ENCODE results near the gene HLF. TPM values are rescaled to one million over a fixed set of nuclear protein-coding genes. Genes with fewer than 3 reads are reported as not detected.

The HLF gene
- total RNA-seq, 1 experiment from 2014 or later = 1.5 TPM

- CTCF ChIA-PET = interaction anchor here (1.0 kb wide), 1 partner anchor 178 kb away, joined by 3 read pairs; no protein-coding TSS in a partner anchor
Measured at GRCh38 chr17:55299890-55300289, 35.1 kb downstream of the HLF start.

More at GRCh38 chr17:55299890-55300289, 35.1 kb downstream of the HLF start:
- H3K79me2 ChIP-seq (ENCODE audit: insufficient read depth, low read length) = no peaks in the 10 kb centered on the region
- H3K27ac ChIP-seq (ENCODE audit: low read depth, low read length) = no peak overlapping the region
- DNase-seq (ENCODE audit: low read depth, low spot score) (no peak), ATAC-seq (no peak)
- H3K27me3 ChIP-seq (ENCODE audit: insufficient read depth, low read length) = no peaks in the 10 kb centered on the region
- H3K36me3 ChIP-seq (ENCODE audit: control insufficient read depth in 1 of 2, insufficient read depth in 2 of 2, low read length in 2 of 2) = no peaks in the 10 kb centered on the region
- no peak overlapping the region for H3K9ac ChIP-seq (ENCODE audit: low read length)
- H3K4me1 ChIP-seq (ENCODE audit: control insufficient read depth in 1 of 2, insufficient read depth in 2 of 2, low read length in 2 of 2) = no peaks in the 10 kb centered on the region
- no peak overlapping the region for H3K4me2 ChIP-seq (ENCODE audit: low read length)
- H4K20me1 ChIP-seq (ENCODE audit: insufficient read depth) = no peaks in the 10 kb centered on the region
- ChIA-PET RAD21 (ENCODE audit: low non-redundant PET in 1 of 2, low total read pairs in 2 of 2, uncharacterized antibody in 2 of 2, unreplicated experiment in 2 of 2) (no interaction called here), POLR2A (no interaction called here)
- no peak for TF ChIP-seq CBX3 (IDR thresholded peaks at IDR 0.05; ENCODE audit: low read depth)
- TF ChIP-seq SRF (IDR thresholded peaks at IDR 0.05; ENCODE audit: low read depth) = no peak
- TF ChIP-seq ELF1 (IDR thresholded peaks at IDR 0.05; ENCODE audit: borderline replicate concordance, low read depth) = no peak
- TF ChIP-seq RAD21 (IDR thresholded peaks at IDR 0.05; ENCODE audit: low read depth) = no peak
- no peak for TF ChIP-seq SP1 (IDR thresholded peaks at IDR 0.05; ENCODE audit: low read depth)
- TF ChIP-seq, protein P1, sequence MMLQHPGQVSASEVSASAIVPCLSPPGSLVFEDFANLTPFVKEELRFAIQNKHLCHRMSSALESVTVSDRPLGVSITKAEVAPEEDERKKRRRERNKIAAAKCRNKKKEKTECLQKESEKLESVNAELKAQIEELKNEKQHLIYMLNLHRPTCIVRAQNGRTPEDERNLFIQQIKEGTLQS (IDR thresholded peaks at IDR 0.05) = no peak
- TF ChIP-seq POLR2AphosphoS5 (IDR thresholded peaks at IDR 0.05; ENCODE audit: low read depth, low read length) = no peak
- TF ChIP-seq, protein P2, sequence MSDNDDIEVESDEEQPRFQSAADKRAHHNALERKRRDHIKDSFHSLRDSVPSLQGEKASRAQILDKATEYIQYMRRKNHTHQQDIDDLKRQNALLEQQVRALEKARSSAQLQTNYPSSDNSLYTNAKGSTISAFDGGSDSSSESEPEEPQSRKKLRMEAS (IDR thresholded peaks at IDR 0.05) = no peak
- TF ChIP-seq EGR1 (IDR thresholded peaks at IDR 0.05; ENCODE audit: low read depth) = no peak
- no peak for TF ChIP-seq ZNF274 (IDR thresholded peaks at IDR 0.05; ENCODE audit: low read depth, low read length)
- TF ChIP-seq, protein P3, sequence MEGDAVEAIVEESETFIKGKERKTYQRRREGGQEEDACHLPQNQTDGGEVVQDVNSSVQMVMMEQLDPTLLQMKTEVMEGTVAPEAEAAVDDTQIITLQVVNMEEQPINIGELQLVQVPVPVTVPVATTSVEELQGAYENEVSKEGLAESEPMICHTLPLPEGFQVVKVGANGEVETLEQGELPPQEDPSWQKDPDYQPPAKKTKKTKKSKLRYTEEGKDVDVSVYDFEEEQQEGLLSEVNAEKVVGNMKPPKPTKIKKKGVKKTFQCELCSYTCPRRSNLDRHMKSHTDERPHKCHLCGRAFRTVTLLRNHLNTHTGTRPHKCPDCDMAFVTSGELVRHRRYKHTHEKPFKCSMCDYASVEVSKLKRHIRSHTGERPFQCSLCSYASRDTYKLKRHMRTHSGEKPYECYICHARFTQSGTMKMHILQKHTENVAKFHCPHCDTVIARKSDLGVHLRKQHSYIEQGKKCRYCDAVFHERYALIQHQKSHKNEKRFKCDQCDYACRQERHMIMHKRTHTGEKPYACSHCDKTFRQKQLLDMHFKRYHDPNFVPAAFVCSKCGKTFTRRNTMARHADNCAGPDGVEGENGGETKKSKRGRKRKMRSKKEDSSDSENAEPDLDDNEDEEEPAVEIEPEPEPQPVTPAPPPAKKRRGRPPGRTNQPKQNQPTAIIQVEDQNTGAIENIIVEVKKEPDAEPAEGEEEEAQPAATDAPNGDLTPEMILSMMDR (IDR thresholded peaks at IDR 0.05 in 2 of 3, conservative IDR thresholded peaks at IDR 0.05 in 1 of 3; ENCODE audit: borderline replicate concordance in 1 of 3, insufficient read depth in 1 of 3, low read depth in 2 of 3, low read length in 2 of 3) = no peak
- TF ChIP-seq, protein P4, sequence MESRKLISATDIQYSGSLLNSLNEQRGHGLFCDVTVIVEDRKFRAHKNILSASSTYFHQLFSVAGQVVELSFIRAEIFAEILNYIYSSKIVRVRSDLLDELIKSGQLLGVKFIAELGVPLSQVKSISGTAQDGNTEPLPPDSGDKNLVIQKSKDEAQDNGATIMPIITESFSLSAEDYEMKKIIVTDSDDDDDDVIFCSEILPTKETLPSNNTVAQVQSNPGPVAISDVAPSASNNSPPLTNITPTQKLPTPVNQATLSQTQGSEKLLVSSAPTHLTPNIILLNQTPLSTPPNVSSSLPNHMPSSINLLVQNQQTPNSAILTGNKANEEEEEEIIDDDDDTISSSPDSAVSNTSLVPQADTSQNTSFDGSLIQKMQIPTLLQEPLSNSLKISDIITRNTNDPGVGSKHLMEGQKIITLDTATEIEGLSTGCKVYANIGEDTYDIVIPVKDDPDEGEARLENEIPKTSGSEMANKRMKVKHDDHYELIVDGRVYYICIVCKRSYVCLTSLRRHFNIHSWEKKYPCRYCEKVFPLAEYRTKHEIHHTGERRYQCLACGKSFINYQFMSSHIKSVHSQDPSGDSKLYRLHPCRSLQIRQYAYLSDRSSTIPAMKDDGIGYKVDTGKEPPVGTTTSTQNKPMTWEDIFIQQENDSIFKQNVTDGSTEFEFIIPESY (IDR thresholded peaks at IDR 0.05; ENCODE audit: extremely low read depth, insufficient replicate concordance, low read length) = no peak
- no peak for TF ChIP-seq CEBPB (IDR thresholded peaks at IDR 0.05; ENCODE audit: low read depth)
- no peak for TF ChIP-seq EZH2phosphoT487 (IDR thresholded peaks at IDR 0.05; ENCODE audit: borderline replicate concordance)
- TF ChIP-seq, protein P5, sequence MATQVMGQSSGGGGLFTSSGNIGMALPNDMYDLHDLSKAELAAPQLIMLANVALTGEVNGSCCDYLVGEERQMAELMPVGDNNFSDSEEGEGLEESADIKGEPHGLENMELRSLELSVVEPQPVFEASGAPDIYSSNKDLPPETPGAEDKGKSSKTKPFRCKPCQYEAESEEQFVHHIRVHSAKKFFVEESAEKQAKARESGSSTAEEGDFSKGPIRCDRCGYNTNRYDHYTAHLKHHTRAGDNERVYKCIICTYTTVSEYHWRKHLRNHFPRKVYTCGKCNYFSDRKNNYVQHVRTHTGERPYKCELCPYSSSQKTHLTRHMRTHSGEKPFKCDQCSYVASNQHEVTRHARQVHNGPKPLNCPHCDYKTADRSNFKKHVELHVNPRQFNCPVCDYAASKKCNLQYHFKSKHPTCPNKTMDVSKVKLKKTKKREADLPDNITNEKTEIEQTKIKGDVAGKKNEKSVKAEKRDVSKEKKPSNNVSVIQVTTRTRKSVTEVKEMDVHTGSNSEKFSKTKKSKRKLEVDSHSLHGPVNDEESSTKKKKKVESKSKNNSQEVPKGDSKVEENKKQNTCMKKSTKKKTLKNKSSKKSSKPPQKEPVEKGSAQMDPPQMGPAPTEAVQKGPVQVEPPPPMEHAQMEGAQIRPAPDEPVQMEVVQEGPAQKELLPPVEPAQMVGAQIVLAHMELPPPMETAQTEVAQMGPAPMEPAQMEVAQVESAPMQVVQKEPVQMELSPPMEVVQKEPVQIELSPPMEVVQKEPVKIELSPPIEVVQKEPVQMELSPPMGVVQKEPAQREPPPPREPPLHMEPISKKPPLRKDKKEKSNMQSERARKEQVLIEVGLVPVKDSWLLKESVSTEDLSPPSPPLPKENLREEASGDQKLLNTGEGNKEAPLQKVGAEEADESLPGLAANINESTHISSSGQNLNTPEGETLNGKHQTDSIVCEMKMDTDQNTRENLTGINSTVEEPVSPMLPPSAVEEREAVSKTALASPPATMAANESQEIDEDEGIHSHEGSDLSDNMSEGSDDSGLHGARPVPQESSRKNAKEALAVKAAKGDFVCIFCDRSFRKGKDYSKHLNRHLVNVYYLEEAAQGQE (IDR thresholded peaks at IDR 0.05; ENCODE audit: low read depth) = no peak
- TF ChIP-seq YY1 (IDR thresholded peaks at IDR 0.05; ENCODE audit: extremely low read depth, insufficient replicate concordance, low read depth, low read length) = no peak
- H3K9me2 ChIP-seq (ENCODE audit: insufficient read depth) = no peaks in the 10 kb centered on the region
- no peaks in the 10 kb centered on the region for H3K9me3 ChIP-seq (ENCODE audit: control insufficient read depth in 1 of 2, insufficient read depth in 1 of 2, low read depth in 1 of 2, low read length in 2 of 2)
- no peak overlapping the region for H2AFZ ChIP-seq (ENCODE audit: low read depth, low read length, poor library complexity, severe bottlenecking)
- no TSS peak for BruUV-seq (replicated peaks)
- H3K4me3 ChIP-seq (replicated peaks in 1 of 2; ENCODE audit: low read depth in 1 of 2, low read length in 2 of 2) = no peak overlapping the region
- intact Hi-C loops (cut with micrococcal nuclease) = loop anchor here (5.0 kb wide), 1 partner anchor 212 kb away; the partner anchor contains the start of gene SMIM36

Data from HCT116 (cell line).